Measurements from ENCODE around the gene FNDC1.

DNA sequence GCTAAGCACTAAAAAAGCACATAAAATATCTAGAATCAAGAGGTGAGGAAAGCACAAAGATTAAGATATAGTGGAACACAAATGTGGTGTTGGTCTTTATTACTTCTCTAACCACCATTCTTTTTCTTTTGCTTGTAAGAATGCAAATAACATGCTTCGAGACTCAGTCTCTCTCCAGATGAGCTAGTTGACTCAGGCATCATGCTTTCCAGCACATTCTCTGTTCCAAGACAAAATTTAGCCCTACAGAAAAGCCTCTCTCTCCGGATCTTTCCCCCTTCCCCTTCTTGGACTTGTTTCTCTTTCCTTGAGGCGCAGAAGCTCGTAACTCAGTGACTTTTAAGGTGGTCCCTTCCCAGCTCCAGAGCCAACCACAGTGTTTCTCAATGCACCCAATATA is 91.0 kb downstream of the FNDC1 start:
- no peak for TF ChIP-seq POLR2A (IDR thresholded peaks at IDR 0.05)
- TF ChIP-seq CTCF (IDR thresholded peaks at IDR 0.05) = no peak

Measured in lower leg skin (tissue), 3 donors.